Globus pallidus (tissue), 1 donor: ENCODE results near the gene TRAM2.
"Not testable (repeated sequence)": the region's sequence is repeated elsewhere in the genome, so short reads cannot be mapped to it uniquely, and the experiment has no call there.

Experiments used
- DNase-seq: peaks from one replicate; pipeline ENCODE4 v3.0.0-alpha.2; 2015; ENCODE audit warnings: low spot score

TRAM2 gene

GRCh38 chr6:52489881-52490280, 87.0 kb downstream of the TRAM2 start:
- DNase-seq = no peak

DNA sequence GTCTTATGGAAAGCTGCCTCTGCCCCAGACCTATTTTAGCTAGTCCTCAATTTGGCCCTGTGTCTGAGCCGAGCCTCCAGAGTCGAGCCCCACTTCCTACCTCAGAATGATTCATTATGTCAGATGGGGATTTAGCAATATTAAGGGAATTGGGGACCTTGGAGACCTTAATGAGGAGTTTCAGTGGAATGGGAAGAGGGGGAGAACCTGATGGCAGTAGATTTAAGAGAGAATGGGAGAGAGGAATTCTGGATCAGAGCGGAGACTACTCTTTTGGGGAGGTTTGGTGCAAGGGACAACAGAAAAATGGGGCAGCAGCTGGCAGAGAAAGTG, 93.2 kb downstream of the TRAM2 start:
- no peak for DNase-seq

DNA sequence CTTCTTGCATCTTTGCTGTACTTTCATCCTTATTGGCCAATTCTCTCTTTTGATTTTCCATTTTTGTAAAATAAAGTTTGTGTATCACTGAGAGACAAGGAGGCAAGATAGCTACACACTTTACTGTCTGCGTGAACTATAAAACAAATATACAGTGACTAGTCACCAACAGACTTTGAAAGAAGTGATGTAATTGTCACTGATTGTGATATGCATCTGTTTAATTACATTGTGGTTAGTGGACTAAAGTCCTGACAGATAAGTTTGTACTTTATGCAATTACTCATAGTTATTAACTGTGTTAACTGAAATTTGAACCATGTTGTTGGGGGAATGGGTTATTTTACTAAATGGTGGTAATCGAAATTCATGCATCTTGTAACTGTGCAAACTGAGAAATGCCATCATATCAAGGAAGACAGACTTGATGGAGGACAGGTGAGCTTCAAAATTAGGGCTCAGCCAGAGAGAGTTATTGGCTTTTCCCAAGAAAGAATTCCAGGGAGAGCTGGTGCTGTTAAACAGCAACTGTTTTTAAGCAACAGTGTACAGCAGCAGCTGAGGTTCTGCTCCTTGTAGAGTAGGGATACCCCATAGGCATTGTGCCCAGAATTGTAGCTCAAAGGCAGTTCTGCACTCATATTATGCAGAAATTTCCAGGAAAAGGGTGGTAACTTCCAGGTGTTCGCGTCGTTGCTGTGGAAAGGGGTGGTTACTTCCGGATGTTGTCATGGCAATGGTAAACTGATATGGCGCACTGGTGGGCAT, 93.8 kb downstream of the TRAM2 start:
- no peak for DNase-seq

DNA sequence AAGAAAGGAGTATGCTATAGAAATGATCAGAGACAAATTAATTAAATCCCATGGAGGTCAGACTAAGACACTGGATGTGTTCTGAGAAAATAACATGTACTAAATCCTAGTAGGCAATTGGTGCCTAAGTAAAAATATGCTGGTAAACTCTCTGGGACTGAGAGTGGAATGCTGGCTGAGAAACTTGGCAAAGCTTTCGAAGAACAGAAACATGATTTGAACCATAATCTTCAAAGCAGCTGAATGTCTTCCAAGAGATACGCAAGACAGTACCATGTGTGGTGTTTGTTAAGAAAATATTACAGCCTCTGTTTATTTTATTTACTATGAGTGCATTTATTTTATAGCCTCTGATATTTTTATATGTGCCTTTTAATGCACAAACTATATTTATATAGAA, 101.6 kb downstream of the TRAM2 start:
- DNase-seq = no peak

DNA sequence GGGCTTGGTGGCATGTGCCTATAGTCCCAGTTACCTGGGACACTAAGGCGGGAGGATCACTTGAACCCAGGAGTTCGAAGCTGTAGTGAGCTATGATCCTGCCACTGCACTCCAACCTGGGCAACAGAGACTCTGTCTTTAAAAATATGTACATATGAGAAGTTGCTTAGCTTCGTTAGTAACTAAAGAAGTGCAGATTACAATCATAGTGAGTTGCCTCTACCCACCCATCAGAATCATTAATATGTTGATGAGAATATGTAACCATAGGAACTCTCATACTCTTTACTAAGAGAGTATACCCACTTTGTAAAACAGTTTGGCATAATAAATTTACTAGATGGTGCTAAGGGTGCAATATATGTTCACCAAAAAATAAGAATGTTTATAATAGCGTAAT, 102.7 kb downstream of the TRAM2 start:
- DNase-seq = no peak

GRCh38 chr6:52461194-52461593, 115.7 kb downstream of the TRAM2 start:
- not testable (repeated sequence) for DNase-seq

GRCh38 chr6:52457096-52457495, 119.8 kb downstream of the TRAM2 start:
- DNase-seq = no peak

DNA sequence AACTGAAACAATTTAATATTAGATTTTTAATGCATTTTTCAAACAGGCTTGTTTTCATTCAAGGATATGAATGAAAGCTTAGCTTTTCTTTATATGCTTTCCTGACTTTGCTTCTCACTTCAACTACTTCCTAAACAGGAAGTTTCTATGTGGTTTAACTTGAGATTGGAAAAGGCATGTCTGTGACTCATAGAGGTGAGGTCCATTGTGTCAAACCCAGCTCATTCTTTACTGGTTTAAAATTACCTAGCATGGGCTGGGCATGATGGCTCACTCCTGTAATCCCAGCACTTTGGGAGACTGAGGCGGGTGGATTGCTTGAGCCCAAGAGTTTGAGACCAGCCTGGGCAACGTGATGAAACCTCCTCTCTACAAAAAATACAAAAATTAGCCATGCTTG, 122.3 kb downstream of the TRAM2 start:
- no peak for DNase-seq
